GM21737 (cell line): Measurements from ENCODE around the gene FBXO17.
A peak's percentile ranks its signal among the peaks of the same experiment; 100 is the strongest.
"Not testable (repeated sequence)": the region's sequence is repeated elsewhere in the genome, so short reads cannot be mapped to it uniquely, and the experiment has no call there.

Experiments used
- ATAC-seq: cut with Tn5 transposase; IDR thresholded peaks from one replicate; pipeline ENCODE4 v1.9.1; 2021; ENCODE audit warnings: mild to moderate bottlenecking, moderate library complexity; ENCODE audit not compliant: unreplicated experiment

FBXO17 gene

DNA sequence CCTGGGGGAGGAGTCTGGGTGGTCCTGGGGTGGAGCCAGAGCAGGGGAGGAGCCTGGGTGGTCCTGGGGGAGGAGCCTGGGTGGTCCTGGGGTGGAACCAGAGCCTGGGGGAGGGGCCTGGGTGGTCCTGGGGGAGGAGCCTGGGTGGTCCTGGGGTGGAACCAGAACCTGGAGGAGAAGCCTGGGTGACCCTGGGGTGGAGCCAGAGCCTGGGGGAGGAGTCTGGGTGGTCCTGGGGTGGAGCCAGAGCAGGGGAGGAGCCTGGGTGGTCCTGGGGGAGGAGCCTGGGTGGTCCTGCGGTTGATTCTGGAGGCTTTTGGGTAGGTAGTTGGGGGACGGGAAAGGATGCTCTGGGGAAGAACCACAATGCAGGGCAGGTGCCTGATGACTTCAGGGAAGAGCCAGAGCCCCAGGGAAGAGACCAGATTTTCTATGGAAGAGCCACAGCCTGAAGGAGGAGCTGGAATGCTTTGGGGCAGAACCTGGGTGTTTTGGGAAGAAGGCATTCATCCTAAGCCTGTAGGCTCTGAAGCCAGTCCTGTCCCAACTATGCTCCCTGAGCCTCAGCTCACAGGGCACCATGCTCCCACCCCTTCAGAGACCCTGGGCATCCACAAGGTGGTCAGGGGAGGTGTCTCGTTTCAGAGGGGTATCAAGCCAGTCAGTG, 29.8 kb downstream of the FBXO17 start:
- ATAC-seq: no peak

DNA sequence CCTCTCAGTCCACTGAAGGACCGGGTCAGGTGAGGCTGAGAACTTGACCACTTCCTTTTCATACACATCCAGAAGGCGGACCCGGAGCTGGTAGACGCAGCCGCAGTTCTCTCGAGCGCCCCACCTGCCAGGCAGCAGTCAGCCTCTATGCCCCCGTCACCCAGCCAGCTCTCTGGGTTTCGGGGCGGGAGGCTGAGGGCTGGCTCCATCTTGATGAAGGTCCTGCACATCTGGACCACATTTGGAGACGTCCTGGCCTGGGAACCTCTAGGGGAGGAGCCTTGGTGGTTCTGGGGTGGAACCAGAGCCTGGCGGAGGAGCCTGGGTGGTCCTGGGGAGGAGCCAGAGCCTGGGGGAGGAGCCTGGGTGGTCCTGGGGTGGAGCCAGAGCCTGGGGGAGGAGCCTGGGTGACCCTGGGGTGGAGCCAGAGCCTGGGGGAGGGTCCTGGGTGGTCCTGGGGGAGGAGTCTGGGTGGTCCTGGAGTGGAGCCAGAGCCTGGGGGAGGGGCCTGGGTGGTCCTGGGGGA, 30.5 kb downstream of the FBXO17 start:
- no peak for ATAC-seq

DNA sequence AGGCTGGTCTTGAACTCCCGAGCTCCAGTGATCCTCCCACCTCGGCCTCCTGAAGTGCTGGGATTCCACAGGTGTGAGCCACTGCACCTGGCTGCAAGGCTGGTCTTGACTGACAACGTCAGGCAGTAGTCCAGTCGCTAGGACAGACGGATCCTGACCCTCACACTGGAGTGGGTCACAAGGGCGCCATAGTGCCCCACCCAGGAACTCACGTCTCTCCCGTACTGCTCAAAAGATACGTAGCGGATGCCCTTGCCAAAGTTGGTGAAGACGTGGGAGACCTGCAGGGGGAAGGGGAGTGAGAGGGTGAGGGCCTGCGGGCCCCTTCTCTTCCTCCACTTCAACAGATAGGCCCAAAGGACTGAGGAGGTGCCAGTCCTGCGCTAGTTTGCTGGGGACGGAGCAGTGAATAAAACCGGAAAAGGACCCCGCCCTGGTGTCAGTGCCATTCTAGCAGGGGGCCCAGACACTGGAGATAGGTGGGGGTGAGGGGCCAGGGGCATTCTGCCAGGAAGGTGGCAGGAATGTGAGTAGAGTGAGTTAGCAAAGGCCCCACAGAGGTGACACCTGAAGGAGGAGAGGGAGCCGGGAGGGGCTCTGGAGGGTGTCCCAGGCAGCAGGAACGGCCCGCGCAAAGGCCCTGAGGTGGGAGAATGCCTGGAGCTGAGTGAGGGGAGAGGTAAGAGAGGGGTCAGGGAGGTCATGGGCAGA, 32.9 kb downstream of the FBXO17 start:
- no peak for ATAC-seq

DNA sequence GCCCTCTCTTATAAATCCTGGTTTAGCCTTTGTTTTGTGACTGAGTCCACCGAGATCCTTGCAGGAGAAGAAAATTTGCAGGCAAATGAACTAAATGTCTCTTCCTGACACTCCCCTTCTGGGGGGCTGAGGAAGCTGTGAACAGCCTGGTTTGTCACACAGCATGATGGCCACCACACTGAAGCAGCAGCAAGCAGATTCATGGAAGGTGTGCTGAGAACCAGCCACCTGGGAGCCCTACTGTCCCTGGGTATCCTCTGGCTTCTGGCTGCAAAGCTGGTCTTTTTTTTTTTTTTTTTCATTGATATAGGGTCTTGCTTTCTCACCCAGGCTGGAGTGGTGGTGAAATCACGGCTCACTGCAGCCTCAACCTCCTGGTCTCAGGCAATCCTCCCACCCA, 33.6 kb downstream of the FBXO17 start:
- no peak for ATAC-seq

DNA sequence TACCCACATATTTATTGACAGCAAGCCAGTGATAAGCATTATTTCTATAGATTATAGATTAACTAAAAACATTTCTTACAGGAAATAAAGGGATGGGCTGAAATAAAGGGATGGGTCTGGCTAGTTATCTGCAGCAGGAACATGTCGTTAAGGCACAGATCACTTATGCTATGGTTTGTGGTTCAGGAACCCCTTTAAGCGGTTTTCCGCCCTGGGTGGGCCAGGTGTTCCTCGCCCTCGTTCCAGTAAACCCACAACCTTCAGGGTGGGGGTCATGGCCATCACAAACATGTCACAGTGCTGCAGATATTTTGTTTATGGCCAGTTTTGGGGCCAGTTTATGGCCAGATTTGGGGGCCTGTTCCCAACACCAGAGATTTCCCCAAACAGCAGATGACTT, 34.1 kb downstream of the FBXO17 start:
- not testable (repeated sequence) for ATAC-seq

DNA sequence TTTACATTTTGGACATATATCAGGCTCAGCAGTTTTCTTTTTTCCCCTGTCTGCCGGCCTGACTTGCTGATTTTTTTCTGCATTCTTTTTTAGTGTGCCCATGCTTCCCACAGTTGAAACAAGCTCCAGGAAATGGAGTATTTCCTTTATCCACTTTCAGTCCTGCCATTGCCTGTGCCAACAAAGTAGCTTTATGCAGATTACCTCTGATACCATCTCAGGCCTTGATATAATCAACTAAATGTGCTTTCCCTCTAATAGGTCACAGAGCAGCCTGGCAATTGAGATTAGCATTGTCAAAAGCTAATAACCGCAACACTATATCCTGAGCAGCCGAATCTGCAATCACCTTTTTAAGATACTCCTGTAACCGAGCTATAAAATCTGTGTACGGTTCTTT, 35.6 kb downstream of the FBXO17 start:
- no peak for ATAC-seq

DNA sequence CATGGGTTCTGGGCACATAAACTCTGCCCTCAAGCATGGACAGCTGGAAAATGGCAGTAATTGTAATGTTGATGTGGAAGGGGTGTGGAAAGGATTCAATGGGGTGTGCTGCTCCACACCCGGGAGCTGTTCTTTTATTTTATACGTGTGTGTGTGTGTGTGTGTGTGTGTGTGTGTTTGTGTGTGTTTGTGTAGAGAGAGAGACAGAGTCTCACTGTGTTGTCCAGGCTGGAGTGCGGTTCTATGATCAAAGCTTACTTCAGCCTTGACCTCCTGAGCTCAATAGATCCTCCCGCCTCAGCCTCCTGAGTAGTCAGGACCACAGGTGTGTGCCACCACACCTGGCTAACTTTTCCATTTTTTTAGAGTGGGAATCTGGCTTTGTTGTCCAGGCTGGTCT, 42.0 kb downstream of the FBXO17 start:
- ATAC-seq: no peak

DNA sequence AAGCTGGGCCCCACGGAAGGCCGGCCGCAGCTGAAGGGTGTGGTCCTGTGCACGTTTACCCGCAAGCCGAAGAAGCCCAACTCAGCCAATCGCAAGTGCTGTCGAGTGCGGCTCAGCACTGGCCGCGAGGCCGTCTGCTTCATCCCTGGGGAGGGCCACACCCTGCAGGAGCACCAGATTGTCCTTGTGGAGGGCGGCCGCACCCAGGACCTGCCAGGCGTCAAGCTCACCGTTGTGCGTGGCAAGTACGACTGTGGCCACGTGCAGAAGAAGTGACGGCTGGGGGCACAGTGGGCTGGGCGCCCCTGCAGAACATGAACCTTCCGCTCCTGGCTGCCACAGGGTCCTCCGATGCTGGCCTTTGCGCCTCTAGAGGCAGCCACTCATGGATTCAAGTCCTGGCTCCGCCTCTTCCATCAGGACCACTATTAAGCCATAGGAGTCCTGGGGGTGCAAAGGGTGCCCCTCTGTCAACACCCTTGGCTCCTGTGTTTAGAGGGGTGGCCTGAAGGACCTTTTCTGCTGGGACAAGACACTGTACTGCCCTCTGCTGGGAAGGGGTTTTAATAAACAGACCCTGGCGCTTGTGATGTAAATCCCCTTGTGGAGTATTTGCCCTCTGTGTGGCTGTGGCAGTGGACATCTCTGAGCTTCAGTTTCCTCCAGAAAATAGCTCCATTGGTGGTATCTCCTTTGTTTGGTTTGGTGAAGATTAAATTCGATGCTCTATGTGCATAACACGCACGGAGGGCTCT, 42.9 kb downstream of the FBXO17 start:
- ATAC-seq: no peak

DNA sequence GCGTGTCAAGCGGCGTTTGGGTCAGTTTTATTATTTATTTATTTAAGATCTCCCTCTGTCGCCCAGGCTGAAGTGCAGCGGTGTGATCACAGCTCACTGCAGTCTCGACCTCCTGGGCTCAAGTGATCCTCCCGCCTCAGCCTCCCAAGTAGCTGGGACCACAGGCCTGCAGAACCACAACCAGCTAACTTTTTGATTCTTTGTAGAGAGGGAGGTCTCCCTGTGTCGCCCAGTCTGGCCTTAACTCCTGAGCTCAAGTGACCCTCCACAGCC, 44.1 kb downstream of the FBXO17 start:
- no peak for ATAC-seq

DNA sequence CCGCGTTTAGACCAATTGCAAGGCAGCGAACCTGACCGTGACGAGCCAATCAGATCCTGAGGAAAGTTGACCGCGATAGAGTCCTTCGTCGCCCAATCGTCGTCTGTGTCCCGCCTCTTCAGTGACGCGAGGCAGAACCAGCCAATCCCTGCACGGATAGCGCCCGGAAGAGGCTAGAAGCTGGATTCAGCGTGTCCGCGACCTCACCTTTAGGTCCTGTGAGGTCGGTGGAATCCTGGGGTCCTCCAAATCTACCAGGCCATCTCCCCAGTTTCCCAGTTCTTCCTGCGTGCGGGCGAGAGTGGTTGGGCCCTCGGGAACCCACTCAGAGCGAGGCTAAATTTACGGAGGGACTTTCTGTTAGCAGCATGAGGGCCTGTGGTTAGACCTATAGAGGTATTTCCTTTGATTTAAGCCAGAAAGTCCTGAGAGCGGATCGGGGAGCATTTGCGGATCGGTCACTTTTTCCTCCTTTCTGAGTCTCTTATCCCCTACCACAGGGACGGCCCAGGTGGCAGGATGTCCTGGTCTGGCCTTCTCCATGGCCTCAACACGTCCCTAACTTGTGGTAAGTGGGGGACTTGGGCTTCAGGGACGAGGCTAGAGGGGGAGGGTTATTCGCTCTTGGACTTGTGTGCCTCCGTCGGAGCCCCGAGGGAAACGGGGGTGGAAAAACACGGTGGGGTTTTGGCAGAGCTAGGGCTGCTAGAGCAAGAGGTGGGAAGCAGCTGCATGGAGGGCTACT, 44.6 kb downstream of the FBXO17 start, which contains the start of gene MRPS12:
TSS of gene MRPS12 (plus strand) at position 169 of the 745 bp plus-strand sequence. CDS start at position 520, 351 bp downstream.
- ATAC-seq: peak; percentile 91

DNA sequence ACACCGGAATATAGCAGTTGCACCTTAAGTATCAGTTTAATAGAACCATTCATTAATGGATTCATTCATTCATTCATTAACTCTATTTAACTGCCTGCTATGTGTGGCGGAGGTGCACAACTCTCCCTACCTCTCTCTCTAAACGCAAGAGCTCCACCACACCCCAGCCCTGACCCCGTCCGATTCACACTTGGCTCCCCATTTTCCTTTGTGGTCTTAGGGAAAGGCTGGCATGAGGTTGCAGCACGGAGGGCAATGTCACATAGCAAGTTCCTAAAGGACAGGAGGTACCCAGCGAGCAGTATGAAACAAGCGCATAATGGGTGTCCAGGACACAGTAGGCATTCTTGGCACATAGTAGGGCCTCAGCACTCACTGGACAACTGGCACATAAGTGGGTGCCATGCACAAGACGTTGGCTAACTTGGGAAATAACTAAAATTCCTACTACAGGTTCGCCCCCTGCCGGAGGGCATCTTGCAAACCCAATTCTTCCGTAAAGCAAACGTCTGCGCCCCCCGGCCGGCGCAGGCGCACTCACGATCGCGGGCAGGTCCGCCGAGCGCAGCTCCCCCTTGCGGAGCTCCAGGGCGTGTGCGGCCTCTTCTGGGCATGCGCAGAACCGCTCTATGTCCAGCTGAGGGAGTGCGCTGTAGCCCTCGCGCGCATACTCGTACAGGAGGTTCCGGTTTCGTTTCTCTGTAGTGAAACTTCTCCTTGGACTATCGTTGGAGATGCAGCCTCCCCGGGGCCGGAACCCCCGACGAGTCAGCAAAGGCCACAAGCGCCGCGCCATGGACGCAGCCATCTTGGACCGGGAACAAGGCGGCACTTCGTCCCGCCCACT, 45.4 kb downstream of the FBXO17 start, which contains the start of gene SARS2:
TSS of gene SARS2 (minus strand) at position 835 of the 847 bp plus-strand sequence. CDS start at position 808, 27 bp downstream.
- ATAC-seq: peak; percentile 69

DNA sequence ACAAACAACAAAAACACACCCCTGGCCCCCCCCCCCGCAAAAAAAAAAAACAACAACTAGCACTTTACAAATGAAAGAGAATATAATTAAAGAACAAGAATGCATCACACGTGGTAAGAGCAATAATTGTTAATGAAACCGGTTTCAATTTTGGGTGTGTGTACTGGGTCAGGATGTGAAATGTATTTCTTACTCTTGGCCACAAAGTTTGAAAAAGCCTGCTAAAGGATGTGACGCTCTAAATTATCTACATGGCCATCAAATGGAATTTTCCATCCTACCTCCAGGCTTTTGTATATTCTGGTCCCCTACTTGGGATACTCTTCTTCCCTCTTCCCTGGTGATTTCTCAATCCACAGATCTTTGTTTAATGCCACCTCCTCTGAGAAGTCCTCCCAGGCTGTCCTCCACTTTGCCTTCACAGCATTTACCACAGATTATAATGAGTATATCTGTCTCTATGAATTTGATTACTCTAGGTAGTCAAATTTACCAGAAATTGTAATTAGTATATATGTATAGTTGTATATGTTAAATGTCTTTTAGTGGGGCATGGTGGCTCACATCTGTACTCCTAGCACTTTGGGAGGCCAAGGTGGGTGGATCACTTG, 47.0 kb downstream of the FBXO17 start:
- no peak for ATAC-seq

DNA sequence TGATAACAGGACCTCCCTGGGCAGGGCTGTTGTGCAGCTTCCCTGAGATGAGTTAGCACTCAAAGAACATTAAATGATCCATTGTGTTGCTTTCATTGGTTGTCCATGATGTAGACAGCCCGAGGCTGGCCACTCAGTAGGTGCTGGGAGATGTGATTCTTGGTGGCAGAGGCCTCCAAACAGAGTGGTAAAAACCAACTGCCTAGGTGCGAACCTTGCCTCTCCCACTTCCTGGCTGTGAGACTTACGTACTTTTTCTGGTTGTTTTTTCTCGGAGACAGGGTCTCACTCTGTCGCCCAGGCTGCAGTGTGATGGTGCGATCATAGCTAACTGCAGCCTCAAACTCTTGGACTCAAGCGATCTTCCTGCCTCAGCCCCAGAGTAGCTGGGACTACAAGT, 51.2 kb downstream of the FBXO17 start:
- ATAC-seq: no peak

DNA sequence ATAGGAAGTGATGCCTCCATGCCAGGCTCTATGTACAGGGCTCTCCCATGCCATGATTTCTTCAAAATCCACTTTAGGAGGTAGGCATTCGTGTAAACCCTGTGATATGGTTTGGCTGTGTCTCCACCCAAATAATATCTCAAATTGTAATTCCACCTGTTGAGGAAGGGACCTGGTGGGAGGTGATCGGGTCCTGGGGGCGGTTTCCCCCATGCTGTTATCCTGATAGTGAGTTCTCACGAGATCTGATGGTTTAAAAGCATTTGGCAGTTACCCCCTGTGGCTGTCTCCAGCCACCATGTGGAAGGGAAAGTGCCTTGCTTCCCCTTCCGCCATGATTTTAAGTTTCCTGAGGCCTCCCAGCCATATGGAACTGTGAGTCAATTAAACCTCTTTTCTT, 53.1 kb downstream of the FBXO17 start:
- ATAC-seq: no peak

DNA sequence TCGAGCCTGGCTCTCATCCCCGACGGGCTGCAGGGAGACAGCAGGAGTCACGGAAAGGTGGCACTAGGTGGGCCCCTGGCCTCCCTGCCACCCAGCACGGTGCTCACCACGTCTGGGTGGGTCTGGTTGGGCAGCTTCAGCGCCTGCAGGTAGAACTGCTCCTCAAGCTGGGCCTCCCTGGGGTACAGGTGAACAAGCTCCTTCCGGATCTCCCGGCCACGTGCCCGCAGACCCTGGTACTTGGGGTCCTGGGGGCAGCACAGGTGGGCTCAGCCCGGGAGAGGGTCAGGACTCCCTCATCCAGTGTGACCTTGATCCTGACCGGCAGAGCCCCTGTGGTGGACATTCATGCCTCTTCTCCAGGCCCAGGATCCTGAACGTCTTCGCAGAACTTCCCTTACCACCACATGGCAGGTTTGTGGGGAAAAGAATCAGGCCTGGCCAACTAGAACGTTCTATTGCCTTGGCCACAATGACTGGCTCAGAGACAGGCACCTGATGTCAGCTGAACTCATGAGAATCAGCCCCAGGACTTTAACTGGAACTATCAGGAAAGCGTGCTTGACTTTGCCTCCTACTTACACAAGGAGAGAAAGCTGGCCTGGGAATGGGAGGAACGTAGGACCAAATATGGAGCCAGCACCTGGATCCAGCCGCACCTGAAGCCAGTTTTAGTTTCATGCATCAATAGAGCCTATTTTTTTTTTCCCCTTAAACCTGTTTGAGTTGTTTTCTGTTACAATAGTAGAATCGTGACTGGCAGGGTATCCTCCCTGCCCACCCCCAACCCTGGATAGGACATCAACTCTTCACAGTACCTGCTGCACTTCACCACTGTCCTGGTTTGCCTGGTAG, 53.9 kb downstream of the FBXO17 start:
- no peak for ATAC-seq

DNA sequence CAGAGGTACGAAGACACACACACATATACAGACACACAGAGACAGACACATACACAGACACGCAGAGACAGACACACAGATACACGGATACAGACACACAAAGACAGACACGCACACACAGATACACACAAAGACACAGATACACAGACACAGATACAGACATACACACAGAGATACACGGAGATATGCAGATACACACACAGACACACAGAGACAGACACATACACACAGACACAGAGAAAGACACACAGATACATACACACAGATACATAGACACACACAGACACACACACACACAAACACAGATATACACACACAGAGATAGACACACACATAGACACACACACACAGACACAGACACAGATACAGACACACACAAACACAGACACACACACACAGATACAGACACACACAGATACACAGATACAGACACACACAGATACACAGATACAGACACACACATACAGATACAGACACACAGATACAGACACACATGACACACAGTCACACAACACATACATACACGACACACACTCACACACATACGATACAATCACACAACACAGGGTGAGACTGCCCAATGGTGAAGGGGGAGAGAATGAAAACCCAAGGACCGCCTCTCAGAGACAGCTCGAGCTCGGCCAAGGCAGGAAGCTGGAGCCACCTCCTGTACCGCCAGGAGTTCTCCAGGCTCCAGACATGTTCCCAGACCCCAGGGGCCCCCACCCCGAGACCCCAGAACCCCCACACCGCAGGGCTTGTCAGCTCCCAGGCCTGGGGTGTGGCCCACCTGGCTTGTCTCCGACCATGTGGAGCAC, 54.7 kb downstream of the FBXO17 start:
- no peak for ATAC-seq

DNA sequence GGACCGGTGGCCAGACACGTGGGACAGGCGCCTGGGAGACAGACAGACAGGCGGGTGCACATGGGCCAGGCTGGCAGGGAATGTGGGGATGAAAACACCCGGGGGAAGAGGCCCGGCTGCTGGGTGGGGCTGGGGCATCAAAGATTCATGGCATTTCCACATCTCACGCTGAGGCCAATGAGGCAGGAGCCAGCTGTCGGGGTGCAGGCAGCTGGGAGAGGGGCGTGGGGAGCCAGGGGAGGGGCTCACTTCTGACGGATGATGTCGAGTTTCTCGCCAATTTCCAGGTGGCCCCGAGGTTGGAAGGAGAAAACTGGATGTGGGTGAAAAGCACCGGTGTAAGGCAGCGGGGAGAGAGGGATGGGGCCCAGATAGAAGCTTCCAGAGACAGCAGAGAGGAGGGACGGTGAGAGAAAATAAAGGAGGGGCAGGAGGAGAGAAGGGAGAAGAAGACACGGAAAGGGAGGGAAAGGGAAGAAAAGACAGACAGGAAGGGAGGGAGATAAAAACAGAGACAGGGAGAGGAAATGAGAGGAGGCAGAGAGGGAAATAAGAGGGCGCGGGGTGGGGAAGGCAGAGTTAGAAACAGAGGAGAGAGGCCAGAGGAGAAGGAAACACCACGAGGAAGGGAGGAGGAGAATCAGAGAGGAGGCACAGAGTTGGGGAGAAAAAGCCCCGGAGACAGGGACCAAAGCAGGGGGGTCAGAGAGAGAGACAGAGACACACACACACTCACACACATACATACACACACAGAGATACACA, 55.5 kb downstream of the FBXO17 start:
- ATAC-seq: no peak
